Breast epithelium (tissue), 4 donors: ENCODE measurements around the gene ALOX12B. TPM values are rescaled to one million over a fixed set of nuclear protein-coding genes. Genes with fewer than 3 reads are reported as not detected.
"Not testable (repeated sequence)": the region's sequence is repeated elsewhere in the genome, so short reads cannot be mapped to it uniquely, and the experiment has no call there.

ENCODE experiments used
- DNase-seq, 2 donors: peaks; one replicate each; pipeline ENCODE4 v3.0.0-alpha.2; 2019; ENCODE audit warnings: low spot score in 2 of 2
- H3K27ac ChIP-seq, 2 donors: fragments of 200-600 bp; sonication (generic) in 1 of 2; one replicate each; pipeline ENCODE4 v1.5.1; 2016 to 2019; ENCODE audit warnings: mild to moderate bottlenecking in 1 of 2
- H3K27me3 ChIP-seq, 2 donors: fragments of 200-600 bp; sonication (generic) in 1 of 2; one replicate each; pipeline versions ENCODE4 v1.5.1 to v1.6.0; 2017 to 2019; ENCODE audit warnings: control low read depth in 1 of 2, mild to moderate bottlenecking in 1 of 2
- H3K36me3 ChIP-seq: fragments of 200-600 bp; one replicate; pipeline ENCODE4 v1.5.1; 2019
- H3K4me1 ChIP-seq, 2 donors: fragments of 200-600 bp; sonication (generic); one replicate each; pipeline ENCODE4 v1.5.1; 2016 to 2019; ENCODE audit warnings: control low read depth in 1 of 2
- H3K4me3 ChIP-seq, 3 donors: fragments of 200-600 bp; sonication (generic); 1 replicate in 2 of 3; 2 replicates in 1 of 3; pipeline ENCODE4 v1.5.1; 2016 to 2019; ENCODE audit warnings: mild to moderate bottlenecking in 3 of 3, moderate library complexity in 2 of 3
- H3K9me3 ChIP-seq, 2 donors: fragments of 200-600 bp; sonication (generic) in 1 of 2; one replicate each; pipeline ENCODE4 v1.5.1; 2016 to 2019; ENCODE audit warnings: control low read depth in 1 of 2
- CTCF ChIP-seq, 3 donors: fragments of 450-650 bp; IDR thresholded peaks; one replicate each; pipeline ENCODE4 v1.5.1; 2016 to 2017; ENCODE audit warnings: antibody characterized with exemption in 3 of 3, mild to moderate bottlenecking in 3 of 3, moderate library complexity in 3 of 3
- POLR2A ChIP-seq: fragments of 450-650 bp; IDR thresholded peaks from one replicate; pipeline ENCODE4 v1.6.1; 2016; ENCODE audit warnings: antibody characterized with exemption, mild to moderate bottlenecking, moderate library complexity
- POLR2AphosphoS5 ChIP-seq, 3 donors: sonication (generic); formaldehyde crosslinking; IDR thresholded peaks; one replicate each; pipeline ENCODE4 v1.6.1; 2017; ENCODE audit warnings: antibody characterized with exemption in 3 of 3
- intact Hi-C: fragments of 100-400 bp; cut with DNase I; formaldehyde crosslinking; loops from one replicate; pipeline ENCODE4 v1.15.1; 2023; ENCODE audit warnings: low total_unique reads
- total RNA-seq, 3 donors: library from RNA; depleted of rRNA; stranded (reverse); fragments of >200 nt; gene quantifications; one replicate each; pipeline ENCODE4 v1.1.0, GENCODE V29; 2016

Gene ALOX12B
- total RNA-seq, 3 donors from 2014 or later: not detected

DNA sequence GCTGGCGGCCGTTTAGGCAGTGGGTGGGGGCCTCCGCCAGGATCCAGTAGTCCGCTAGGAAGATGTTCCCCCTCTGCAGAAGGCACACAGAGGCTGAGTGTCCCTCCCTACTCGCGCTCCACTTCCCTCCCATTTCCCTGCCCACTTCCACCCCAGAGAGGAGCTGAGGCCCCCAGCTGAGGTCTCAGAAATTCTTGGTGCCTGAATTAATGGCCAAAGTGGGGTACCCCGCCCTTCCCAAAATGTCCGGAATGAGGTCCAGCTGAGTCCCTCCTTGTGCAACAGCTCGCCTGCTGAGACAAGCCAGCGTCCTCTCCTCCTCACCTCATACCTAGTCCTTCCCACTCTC, 22.9 kb upstream of the ALOX12B start:
- H3K27me3 ChIP-seq: peaks cover 0 to 16% of the 10 kb centered on the region in 2 donors

DNA sequence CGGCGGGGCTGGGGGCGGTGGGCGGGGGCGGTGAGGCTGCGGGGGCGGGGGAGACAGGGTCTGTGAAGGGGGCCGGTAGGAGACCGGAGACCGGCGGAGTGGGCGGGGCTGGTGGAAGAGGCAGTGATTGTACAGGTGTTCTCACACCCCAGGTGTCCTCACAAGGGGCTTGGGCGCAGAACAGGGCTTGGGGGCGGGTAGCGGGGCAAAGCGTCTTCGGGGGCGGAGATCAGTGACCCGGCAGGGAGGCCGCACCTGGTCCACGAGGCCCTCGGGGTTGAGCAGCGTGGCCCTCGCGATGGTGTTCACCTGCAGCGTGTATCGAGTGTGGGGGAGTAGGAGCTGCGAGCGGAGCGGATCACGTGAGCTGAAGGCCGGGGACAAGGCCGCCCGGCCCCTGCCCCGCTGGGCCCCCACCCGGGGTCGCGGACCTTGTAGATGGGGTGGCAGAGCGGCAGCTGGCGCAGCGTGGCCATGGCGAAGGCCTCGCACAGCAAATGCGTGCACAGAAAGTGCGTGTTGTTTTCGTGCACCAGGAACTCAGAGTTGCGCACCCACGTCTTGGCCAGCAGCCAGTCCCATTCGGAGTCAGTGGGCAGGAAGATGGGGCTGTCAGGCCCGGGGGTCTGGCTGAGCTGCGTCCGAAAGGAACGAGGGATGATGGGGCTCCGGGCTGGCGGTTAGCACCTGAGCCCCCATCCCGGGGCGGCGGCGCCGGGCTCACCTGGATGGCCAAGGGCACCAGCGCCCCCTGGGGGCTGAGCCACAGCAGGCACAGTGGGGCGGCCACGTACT, 22.3 kb upstream of the ALOX12B start:
- Histone ChIP-seq H3K36me3 (no peaks in the 10 kb centered on the region), H3K27me3 (peaks cover 0 to 16% of the 10 kb centered on the region in 2 donors), H3K27ac (peak overlapping the region in 1 of 2 donors; percentile 9), H3K4me1 (no peaks in the 10 kb centered on the region), H3K9me3 (no peaks in the 10 kb centered on the region), H3K4me3 (peak overlapping the region in 2 of 3 donors; percentile 64 to 75)
- peak; percentile 66 to 78 for DNase-seq
- peak in 1 of 3 donors; percentile 34 for TF ChIP-seq POLR2AphosphoS5 (IDR thresholded peaks at IDR 0.05)
- TF ChIP-seq POLR2A: no peak
- peak; percentile 65 to 86 (median 76) for TF ChIP-seq CTCF (IDR thresholded peaks at IDR 0.05)
- intact Hi-C loops: no loop called here

More for the DNA sequence above, 22.9 kb upstream of the ALOX12B start:
- Histone ChIP-seq H3K27ac (peak overlapping the region in 1 of 2 donors; percentile 9), H3K4me1 (no peaks in the 10 kb centered on the region), H3K4me3 (peak overlapping the region in 2 of 3 donors; percentile 64 to 75), H3K36me3 (no peaks in the 10 kb centered on the region), H3K9me3 (no peaks in the 10 kb centered on the region)
- no peak for TF ChIP-seq POLR2A
- TF ChIP-seq CTCF (IDR thresholded peaks at IDR 0.05): no peak
- TF ChIP-seq POLR2AphosphoS5 (IDR thresholded peaks at IDR 0.05): no peak
- intact Hi-C loops: no loop called here
- no peak for DNase-seq

- Histone ChIP-seq H3K27me3 (peaks cover 0 to 11% of the 10 kb centered on the region in 2 donors), H3K36me3 (no peaks in the 10 kb centered on the region), H3K4me3 (peak overlapping the region in 2 of 3 donors; percentile 64 to 75), H3K4me1 (no peaks in the 10 kb centered on the region), H3K27ac (no peak overlapping the region), H3K9me3 (no peaks in the 10 kb centered on the region)
- TF ChIP-seq POLR2AphosphoS5 (IDR thresholded peaks at IDR 0.05) (no peak), POLR2A (no peak), CTCF (IDR thresholded peaks at IDR 0.05) (no peak)
- DNase-seq: no peak
- intact Hi-C loops: no loop called here
These were observed 21.6 kb upstream of the ALOX12B start for GRCh38 chr17:8108972-8109660.

GRCh38 chr17:8106980-8107379, 19.5 kb upstream of the ALOX12B start:
- H3K27ac ChIP-seq, H3K4me1 ChIP-seq, DNase-seq, H3K9me3 ChIP-seq, intact Hi-C loops, H3K4me3 ChIP-seq, H3K36me3 ChIP-seq: not testable (repeated sequence)
- H3K27me3 ChIP-seq: peaks cover 0 to 11% of the 10 kb centered on the region in 2 donors

DNA sequence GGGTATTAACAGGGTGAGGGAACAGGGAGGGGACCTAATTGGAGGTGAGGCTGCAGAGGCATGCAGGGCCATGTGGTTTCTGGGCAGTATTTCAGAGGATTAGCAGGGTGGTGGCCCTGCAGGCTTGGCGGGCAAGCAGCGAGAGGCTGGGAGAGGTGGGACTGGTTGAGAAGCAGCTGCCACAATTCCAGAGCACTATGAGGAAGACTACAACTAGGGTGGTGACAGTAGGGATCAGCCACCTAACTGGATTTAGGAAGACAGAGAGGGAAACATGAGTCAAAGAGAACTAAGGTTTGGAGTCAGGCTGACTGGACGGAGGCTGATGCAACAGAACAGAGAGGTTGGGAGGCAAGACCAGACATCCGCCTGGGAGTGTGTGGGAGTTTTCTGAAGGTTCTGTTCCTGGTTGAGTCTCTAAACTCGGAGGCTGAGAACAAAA, 18.5 kb upstream of the ALOX12B start:
- H3K27ac ChIP-seq: no peak overlapping the region
- no peaks in the 10 kb centered on the region for H3K4me1 ChIP-seq
- no peak overlapping the region for H3K4me3 ChIP-seq
- no peaks in the 10 kb centered on the region for H3K36me3 ChIP-seq
- no peak for DNase-seq
- peaks cover 0 to 2% of the 10 kb centered on the region in 2 donors for H3K27me3 ChIP-seq
- no peaks in the 10 kb centered on the region for H3K9me3 ChIP-seq
- intact Hi-C loops: no loop called here
- TF ChIP-seq CTCF (IDR thresholded peaks at IDR 0.05) (no peak), POLR2A (no peak), POLR2AphosphoS5 (IDR thresholded peaks at IDR 0.05) (no peak)
